DOHH2 (cell line): Measurements from ENCODE around the gene SMARCD1.

Experiments used
- H3F3A ChIP-seq: fragments of 200-600 bp; sonication (generic), shearing (Covaris generic); 2 replicates; pipeline ENCODE4 v1.6.0; 2016; ENCODE audit warnings: antibody characterized with exemption, mild to moderate bottlenecking; ENCODE audit not compliant: control insufficient read depth, insufficient read depth
- H3K27ac ChIP-seq: fragments of 200-600 bp; sonication (generic); 2 replicates; pipeline ENCODE4 v1.5.1; 2014; ENCODE audit warnings: low read depth, mild to moderate bottlenecking, low read length, moderate library complexity
- H3K27me3 ChIP-seq: fragments of 200-600 bp; sonication (generic); 2 replicates; pipeline ENCODE4 v1.6.1; 2014; ENCODE audit warnings: mild to moderate bottlenecking, low read length, mixed read lengths; ENCODE audit not compliant: control insufficient read depth
- H3K36me3 ChIP-seq: fragments of 200-600 bp; sonication (generic); 2 replicates; pipeline ENCODE4 v1.6.1; 2014; ENCODE audit warnings: mild to moderate bottlenecking, low read length, moderate library complexity, mixed read lengths; ENCODE audit not compliant: control insufficient read depth
- H3K4me1 ChIP-seq: fragments of 200-600 bp; sonication (generic); 2 replicates; pipeline ENCODE4 v1.6.1; 2014; ENCODE audit warnings: mild to moderate bottlenecking, low read length, mixed read lengths; ENCODE audit not compliant: control insufficient read depth
- H3K4me2 ChIP-seq: fragments of 200-600 bp; sonication (generic); 2 replicates; pipeline ENCODE4 v1.6.0; 2014; ENCODE audit warnings: mild to moderate bottlenecking, low read length, moderate library complexity
- H3K4me3 ChIP-seq: fragments of 200-600 bp; sonication (generic); 2 replicates; pipeline ENCODE4 v1.5.1; 2014; ENCODE audit warnings: mild to moderate bottlenecking, low read length, mixed read lengths
- H3K79me2 ChIP-seq: fragments of 200-600 bp; sonication (generic); 2 replicates; pipeline ENCODE4 v1.6.1; 2014; ENCODE audit warnings: mild to moderate bottlenecking, low read length, mixed read lengths; ENCODE audit not compliant: control insufficient read depth
- H3K9me2 ChIP-seq: fragments of 200-600 bp; sonication (generic); replicated peaks from 2 replicates; pipeline ENCODE4 v1.6.1; 2014; ENCODE audit warnings: mild to moderate bottlenecking, low read length, mixed read lengths; ENCODE audit not compliant: control insufficient read depth
- H3K9me3 ChIP-seq: fragments of 200-600 bp; sonication (generic); 2 replicates; pipeline ENCODE4 v1.6.1; 2014; ENCODE audit warnings: antibody characterized with exemption, low read length, mixed read lengths; ENCODE audit not compliant: control insufficient read depth, insufficient read depth
- H4K20me1 ChIP-seq: fragments of 200-600 bp; sonication (generic); 2 replicates; pipeline ENCODE4 v1.6.0; 2014; ENCODE audit warnings: low read depth, mild to moderate bottlenecking, antibody characterized with exemption, low read length, moderate library complexity; ENCODE audit not compliant: control insufficient read depth, insufficient read depth
- EZH2phosphoT487 ChIP-seq: fragments of 200-600 bp; sonication (generic); IDR thresholded peaks from 2 replicates; pipeline ENCODE4 v1.6.1; 2017; ENCODE audit warnings: borderline replicate concordance, mild to moderate bottlenecking, antibody characterized with exemption, low read length, moderate library complexity, mixed read lengths
- TF ChIP-seq, protein P1 (sequence below): fragments of 200-600 bp; sonication (generic); IDR thresholded peaks from one replicate; pipeline ENCODE4 v1.5.1; 2014; ENCODE audit warnings: antibody characterized with exemption, mild to moderate bottlenecking, low read depth, low read length; ENCODE audit not compliant: poor library complexity, severe bottlenecking

SMARCD1 gene

DNA sequence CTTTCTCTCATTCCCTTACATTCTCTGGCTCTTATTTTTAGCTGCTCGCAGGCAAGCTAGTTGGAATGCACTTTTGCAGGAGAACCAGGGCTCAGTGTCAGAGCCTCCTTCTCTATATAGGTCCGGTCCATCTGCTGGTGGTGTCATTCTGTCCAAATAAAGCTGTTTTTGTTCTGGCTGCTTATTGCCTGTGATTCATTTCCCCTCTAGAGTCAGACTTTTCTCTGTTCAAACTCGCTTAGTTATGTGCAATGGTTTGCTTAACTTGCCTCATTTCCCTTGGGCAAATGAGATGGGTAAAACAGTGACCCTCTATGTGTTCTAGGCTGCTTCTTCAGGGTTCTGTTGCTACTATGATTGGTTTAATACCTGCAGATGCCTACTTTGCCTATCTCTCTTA lies 2.9 kb downstream of the SMARCD1 start:
- Histone ChIP-seq H3K36me3 (peaks cover 67% of the 10 kb centered on the region), H3K27ac (no peak overlapping the region), H3K27me3 (no peaks in the 10 kb centered on the region), H3K79me2 (peaks cover 24% of the 10 kb centered on the region), H3K4me1 (peaks cover 20% of the 10 kb centered on the region), H3F3A (peaks cover 16% of the 10 kb centered on the region), H4K20me1 (no peaks in the 10 kb centered on the region), H3K9me3 (no peaks in the 10 kb centered on the region), H3K4me3 (no peak overlapping the region), H3K9me2 (no peaks in the 10 kb centered on the region), H3K4me2 (no peak overlapping the region)
- TF ChIP-seq, protein P1, sequence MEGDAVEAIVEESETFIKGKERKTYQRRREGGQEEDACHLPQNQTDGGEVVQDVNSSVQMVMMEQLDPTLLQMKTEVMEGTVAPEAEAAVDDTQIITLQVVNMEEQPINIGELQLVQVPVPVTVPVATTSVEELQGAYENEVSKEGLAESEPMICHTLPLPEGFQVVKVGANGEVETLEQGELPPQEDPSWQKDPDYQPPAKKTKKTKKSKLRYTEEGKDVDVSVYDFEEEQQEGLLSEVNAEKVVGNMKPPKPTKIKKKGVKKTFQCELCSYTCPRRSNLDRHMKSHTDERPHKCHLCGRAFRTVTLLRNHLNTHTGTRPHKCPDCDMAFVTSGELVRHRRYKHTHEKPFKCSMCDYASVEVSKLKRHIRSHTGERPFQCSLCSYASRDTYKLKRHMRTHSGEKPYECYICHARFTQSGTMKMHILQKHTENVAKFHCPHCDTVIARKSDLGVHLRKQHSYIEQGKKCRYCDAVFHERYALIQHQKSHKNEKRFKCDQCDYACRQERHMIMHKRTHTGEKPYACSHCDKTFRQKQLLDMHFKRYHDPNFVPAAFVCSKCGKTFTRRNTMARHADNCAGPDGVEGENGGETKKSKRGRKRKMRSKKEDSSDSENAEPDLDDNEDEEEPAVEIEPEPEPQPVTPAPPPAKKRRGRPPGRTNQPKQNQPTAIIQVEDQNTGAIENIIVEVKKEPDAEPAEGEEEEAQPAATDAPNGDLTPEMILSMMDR: no peak
- no peak for TF ChIP-seq EZH2phosphoT487

DNA sequence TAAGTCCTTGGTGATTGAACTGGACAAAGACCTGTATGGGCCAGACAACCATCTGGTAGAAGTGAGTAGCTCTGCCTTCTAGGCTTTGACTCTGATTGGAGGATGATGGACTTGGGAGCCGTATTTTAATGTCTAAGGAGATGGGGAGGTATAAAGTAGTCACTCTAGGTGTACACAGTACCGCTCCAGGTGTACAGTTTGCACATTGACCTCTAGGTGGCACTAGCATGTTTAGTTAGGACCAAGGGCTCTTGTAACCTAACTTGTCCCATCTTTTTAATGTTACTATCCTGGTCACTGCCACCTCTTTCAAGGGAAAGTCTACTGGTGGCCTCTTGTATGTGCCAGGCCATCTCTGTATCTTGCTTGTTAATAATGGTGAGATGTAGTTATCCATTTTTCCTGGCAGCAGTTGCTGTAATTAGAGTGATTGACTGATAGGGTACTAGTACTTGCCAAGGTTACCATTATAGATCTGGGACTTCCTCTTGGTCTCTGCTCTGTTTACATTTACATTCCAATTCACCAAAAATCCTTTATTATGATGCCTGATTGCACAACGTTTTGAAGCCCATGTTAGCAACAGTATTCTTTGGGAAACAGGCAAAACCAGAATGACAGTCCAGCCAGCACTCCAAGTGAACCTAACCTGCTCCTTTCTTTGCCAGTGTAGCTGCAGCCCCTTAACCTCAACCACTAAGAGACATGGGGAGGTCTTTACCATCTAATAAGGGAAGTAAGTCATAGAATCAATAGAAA lies 3.6 kb downstream of the SMARCD1 start:
- Histone ChIP-seq H3K27ac (no peak overlapping the region), H3K4me3 (no peak overlapping the region), H4K20me1 (no peaks in the 10 kb centered on the region), H3F3A (peaks cover 16% of the 10 kb centered on the region), H3K27me3 (no peaks in the 10 kb centered on the region), H3K79me2 (peaks cover 24% of the 10 kb centered on the region), H3K9me2 (no peaks in the 10 kb centered on the region), H3K36me3 (peaks cover 71% of the 10 kb centered on the region), H3K9me3 (no peaks in the 10 kb centered on the region), H3K4me2 (no peak overlapping the region), H3K4me1 (peaks cover 20% of the 10 kb centered on the region)
- TF ChIP-seq, protein P1: peak; percentile 95
- no peak for TF ChIP-seq EZH2phosphoT487

- no peaks in the 10 kb centered on the region for H3K27me3 ChIP-seq
- peaks cover 78% of the 10 kb centered on the region for H3K36me3 ChIP-seq
These were observed 4.6 kb downstream of the SMARCD1 start for GRCh38 chr12:50089730-50090129.

More at GRCh38 chr12:50089730-50090129, 4.6 kb downstream of the SMARCD1 start:
- TF ChIP-seq, protein P1: no peak
- no peak for TF ChIP-seq EZH2phosphoT487
- Histone ChIP-seq H3K27ac (no peak overlapping the region), H3K79me2 (peaks cover 22% of the 10 kb centered on the region), H3K4me2 (no peak overlapping the region), H3K9me2 (no peaks in the 10 kb centered on the region), H3K4me3 (no peak overlapping the region), H3F3A (peaks cover 16% of the 10 kb centered on the region), H3K9me3 (no peaks in the 10 kb centered on the region), H3K4me1 (peaks cover 17% of the 10 kb centered on the region), H4K20me1 (no peaks in the 10 kb centered on the region)
